Measurements from ENCODE around the gene CCL18. TPM values are rescaled to one million over a fixed set of nuclear protein-coding genes. Genes with fewer than 3 reads are reported as not detected.
"Not testable (repeated sequence)": the region's sequence is repeated elsewhere in the genome, so short reads cannot be mapped to it uniquely, and the experiment has no call there.

CCL18 gene
- polyA plus RNA-seq, 1 of the 3 experiments (the other 2 are of a cell fraction): not detected

GRCh38 chr17:36014946-36015345, 49.1 kb upstream of the CCL18 start:
- no peak overlapping the region for H3K4me2 ChIP-seq
- ChIA-PET CTCF (no interaction called here), POLR2A (no interaction called here)
- no peak overlapping the region for H2AFZ ChIP-seq (ENCODE audit: low read depth)
- H3F3A ChIP-seq (replicated peaks; ENCODE audit: insufficient read depth): no peaks in the 10 kb centered on the region
- H3K9me3 ChIP-seq: no peaks in the 10 kb centered on the region
- H4K20me1 ChIP-seq (ENCODE audit: insufficient read depth): no peaks in the 10 kb centered on the region
- TF ChIP-seq SMC3 (IDR thresholded peaks at IDR 0.05; ENCODE audit: low read depth, low read length) (no peak), FOSL2 (IDR thresholded peaks at IDR 0.05; ENCODE audit: borderline replicate concordance, low read depth) (no peak), USF1 (IDR thresholded peaks at IDR 0.05; ENCODE audit: borderline replicate concordance, low read depth) (no peak), RCOR1 (IDR thresholded peaks at IDR 0.05; ENCODE audit: low read length) (no peak), GABPA (IDR thresholded peaks at IDR 0.05; ENCODE audit: low read depth) (no peak)
- H3K27me3 ChIP-seq (ENCODE audit: insufficient read depth): no peaks in the 10 kb centered on the region; the same call in 1 of the 2 replicates
- no peak for DNase-seq
- no peaks in the 10 kb centered on the region for H3K36me3 ChIP-seq (replicated peaks in 1 of 2; ENCODE audit: control insufficient read depth in 1 of 2, insufficient read depth in 2 of 2, low read length in 1 of 2)
- no peaks in the 10 kb centered on the region for H3K9me2 ChIP-seq
- H3K4me1 ChIP-seq (ENCODE audit: control insufficient read depth in 1 of 2, insufficient read depth in 2 of 2, low read depth in 1 of 2, low read length in 1 of 2): no peaks in the 10 kb centered on the region
- no peaks in the 10 kb centered on the region for H3K79me2 ChIP-seq (ENCODE audit: insufficient read depth)
- no peak overlapping the region for H3K4me3 ChIP-seq (ENCODE audit: low read depth in 2 of 2, low read length in 1 of 2)
- H3K9ac ChIP-seq: no peak overlapping the region
- 6% methylated on average over 5 of the region's 5 CpGs for WGBS (ENCODE audit: low lambda C conversion rate)
- no peak overlapping the region for H3K27ac ChIP-seq (ENCODE audit: low read depth in 2 of 2, low read length in 1 of 2)

- H3K9ac ChIP-seq; H3K4me2 ChIP-seq; H2AFZ ChIP-seq (ENCODE audit: low read depth); H3K4me3 ChIP-seq (ENCODE audit: low read depth in 2 of 2, low read length in 1 of 2); H3K79me2 ChIP-seq (ENCODE audit: insufficient read depth); H3F3A ChIP-seq (replicated peaks; ENCODE audit: insufficient read depth); H3K36me3 ChIP-seq (replicated peaks in 1 of 2; ENCODE audit: control insufficient read depth in 1 of 2, insufficient read depth in 2 of 2, low read length in 1 of 2); H3K27me3 ChIP-seq (ENCODE audit: insufficient read depth); H3K9me3 ChIP-seq; CTCF ChIA-PET; DNase-seq; H4K20me1 ChIP-seq (ENCODE audit: insufficient read depth); POLR2A ChIA-PET; H3K4me1 ChIP-seq (ENCODE audit: control insufficient read depth in 1 of 2, insufficient read depth in 2 of 2, low read depth in 1 of 2, low read length in 1 of 2); H3K9me2 ChIP-seq; H3K27ac ChIP-seq (ENCODE audit: low read depth in 2 of 2, low read length in 1 of 2): not testable (repeated sequence)
- WGBS (ENCODE audit: low lambda C conversion rate): 52% methylated on average over 4 of the region's 4 CpGs
Observed at GRCh38 chr17:36015895-36016294, 48.2 kb upstream of the CCL18 start.

GRCh38 chr17:36016555-36016954, 47.5 kb upstream of the CCL18 start:
- Histone ChIP-seq H3K79me2 (ENCODE audit: insufficient read depth) (no peaks in the 10 kb centered on the region), H3K4me2 (no peak overlapping the region), H3F3A (replicated peaks; ENCODE audit: insufficient read depth) (no peaks in the 10 kb centered on the region), H2AFZ (ENCODE audit: low read depth) (no peak overlapping the region), H3K4me1 (ENCODE audit: control insufficient read depth in 1 of 2, insufficient read depth in 2 of 2, low read depth in 1 of 2, low read length in 1 of 2) (no peaks in the 10 kb centered on the region), H3K9ac (no peak overlapping the region), H3K9me2 (no peaks in the 10 kb centered on the region), H3K27ac (ENCODE audit: low read depth in 2 of 2, low read length in 1 of 2) (no peak overlapping the region), H3K36me3 (replicated peaks in 1 of 2; ENCODE audit: control insufficient read depth in 1 of 2, insufficient read depth in 2 of 2, low read length in 1 of 2) (no peaks in the 10 kb centered on the region), H4K20me1 (ENCODE audit: insufficient read depth) (no peaks in the 10 kb centered on the region), H3K4me3 (ENCODE audit: low read depth in 2 of 2, low read length in 1 of 2) (no peak overlapping the region), H3K9me3 (no peaks in the 10 kb centered on the region), H3K27me3 (ENCODE audit: insufficient read depth) (no peaks in the 10 kb centered on the region; the same call in 1 of the 2 replicates)
- WGBS (ENCODE audit: low lambda C conversion rate): 12% methylated on average over 2 of the region's 2 CpGs
- no peak for TF ChIP-seq GABPA (IDR thresholded peaks at IDR 0.05; ENCODE audit: low read depth)
- TF ChIP-seq GATA2 (CRISPR knock-in tag; IDR thresholded peaks at IDR 0.05): no peak
- TF ChIP-seq FOXM1 (IDR thresholded peaks at IDR 0.05; ENCODE audit: low read depth): no peak
- no peak for TF ChIP-seq SMC3 (IDR thresholded peaks at IDR 0.05; ENCODE audit: low read depth, low read length)
- TF ChIP-seq RAD21 (IDR thresholded peaks at IDR 0.05; ENCODE audit: low read length): no peak
- TF ChIP-seq POLR2AphosphoS5 (IDR thresholded peaks at IDR 0.05; ENCODE audit: low read depth, low read length): no peak
- no peak for TF ChIP-seq RFX5 (IDR thresholded peaks at IDR 0.05; ENCODE audit: low read length)
- TF ChIP-seq RXRA (IDR thresholded peaks at IDR 0.05; ENCODE audit: borderline replicate concordance, low read depth): no peak
- no peak for TF ChIP-seq NRF1 (IDR thresholded peaks at IDR 0.05; ENCODE audit: low read depth, low read length)
- no peak for TF ChIP-seq MAX (IDR thresholded peaks at IDR 0.05; ENCODE audit: low read depth)
- TF ChIP-seq MXI1 (IDR thresholded peaks at IDR 0.05; ENCODE audit: low read depth, low read length): no peak
- no peak for TF ChIP-seq FOXJ3 (CRISPR knock-in tag; IDR thresholded peaks at IDR 0.05)
- no peak for TF ChIP-seq JUND (IDR thresholded peaks at IDR 0.05)
- TF ChIP-seq TCF12 (IDR thresholded peaks at IDR 0.05): no peak
- no peak for TF ChIP-seq TEAD4 (IDR thresholded peaks at IDR 0.05; ENCODE audit: borderline replicate concordance, insufficient read depth)
- ChIA-PET POLR2A (no interaction called here), CTCF (no interaction called here)
- DNase-seq: no peak
